Measurements from ENCODE around the gene TUBB6. TPM values are rescaled to one million over a fixed set of nuclear protein-coding genes. Genes with fewer than 3 reads are reported as not detected.

The TUBB6 gene
- total RNA-seq, 1 experiment from 2014 or later: 522 TPM

Other genes starting within 250 kb of the TUBB6 start
- not detected in 2 replicates for gene ANKRD62, start 214.4 kb upstream of the TUBB6 start, total RNA-seq (2014; rRNA removed; shearing (Covaris generic))
- not detected in 2 replicates for gene CIDEA, start 53.9 kb upstream of the TUBB6 start, total RNA-seq (2014; rRNA removed; shearing (Covaris generic))
- gene AFG3L2, start 69.0 kb downstream of the TUBB6 start, total RNA-seq (2014; rRNA removed; shearing (Covaris generic)): 29.2 and 35.7 TPM in 2 replicates
- 3.5 and 4.4 TPM in 2 replicates for gene PRELID3A, start 99.7 kb downstream of the TUBB6 start, total RNA-seq (2014; rRNA removed; shearing (Covaris generic))